ENCODE measurements around the gene MAGI1.

DNA sequence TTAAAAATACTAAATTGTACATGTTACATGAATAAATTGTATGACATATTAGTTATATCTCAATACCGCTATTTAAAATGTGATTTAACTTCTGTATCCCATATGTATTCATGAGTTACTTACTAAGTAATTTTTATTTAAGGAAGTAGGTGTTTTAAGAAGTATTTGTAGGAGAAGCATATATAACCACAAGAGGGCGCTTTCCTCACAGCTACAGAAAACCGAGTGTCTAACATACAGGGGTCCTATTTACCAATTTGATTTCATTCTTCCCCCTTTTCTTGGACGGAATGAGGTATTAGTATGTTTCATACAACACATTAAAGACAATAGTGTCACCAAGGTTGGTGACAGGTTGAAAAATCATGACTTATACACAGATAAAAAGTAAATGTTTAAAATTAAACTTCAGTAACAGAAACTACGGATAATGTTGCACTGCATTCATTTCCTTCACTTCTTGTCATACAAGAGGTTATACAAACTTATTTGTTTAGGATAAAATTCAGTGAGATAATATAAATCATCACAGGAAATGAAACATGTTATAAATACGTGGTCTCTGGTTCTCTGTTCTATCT is 253.6 kb downstream of the MAGI1 start:
- TF ChIP-seq TAF1 (IDR thresholded peaks at IDR 0.05; ENCODE audit: borderline replicate concordance, low read depth, low read length) = no peak
- no peak for TF ChIP-seq POLR2AphosphoS5 (IDR thresholded peaks at IDR 0.05; ENCODE audit: low read depth, low read length)
- TF ChIP-seq POLR2A (IDR thresholded peaks at IDR 0.05; ENCODE audit: low read depth, low read length) = no peak

Measured in GM12892 (cell line).